Activated T-cell treated with anti-CD3 and anti-CD28 coated beads for 24 hours (primary cell): ENCODE data around the gene PKLR.
"Not testable (repeated sequence)": the region's sequence is repeated elsewhere in the genome, so short reads cannot be mapped to it uniquely, and the experiment has no call there.

ENCODE experiments used
- DNase-seq: peaks from one replicate; pipeline ENCODE4 v3.0.0-alpha.2; 2020; ENCODE audit warnings: low read depth

PKLR gene

DNA sequence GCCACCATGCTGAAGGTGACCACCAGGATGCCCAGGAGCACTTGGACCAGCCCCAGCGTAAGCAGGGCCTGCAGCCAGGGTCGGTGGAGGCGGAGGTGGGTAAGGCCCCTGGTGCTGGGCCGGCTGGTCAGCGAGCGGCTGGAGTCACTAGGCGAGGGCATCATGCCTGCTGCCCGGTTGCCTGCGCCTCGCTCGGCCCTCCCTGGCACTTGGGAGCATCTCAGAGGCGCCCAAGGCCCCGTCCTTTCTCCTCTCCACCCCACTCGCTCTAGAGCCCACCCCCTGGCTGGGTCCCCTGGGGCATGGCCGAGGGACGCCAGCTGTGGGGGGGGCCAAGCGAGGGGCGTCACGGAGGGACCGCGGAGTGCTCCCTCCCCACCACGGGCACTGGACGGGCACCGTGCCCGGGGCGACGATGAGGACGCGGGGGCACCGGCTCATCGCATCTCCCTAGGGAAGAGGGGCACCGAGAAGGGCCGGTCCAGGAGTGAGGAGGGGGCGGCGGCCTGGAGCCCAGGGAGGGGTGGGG lies 46.5 kb downstream of the PKLR start:
- no peak for DNase-seq

DNA sequence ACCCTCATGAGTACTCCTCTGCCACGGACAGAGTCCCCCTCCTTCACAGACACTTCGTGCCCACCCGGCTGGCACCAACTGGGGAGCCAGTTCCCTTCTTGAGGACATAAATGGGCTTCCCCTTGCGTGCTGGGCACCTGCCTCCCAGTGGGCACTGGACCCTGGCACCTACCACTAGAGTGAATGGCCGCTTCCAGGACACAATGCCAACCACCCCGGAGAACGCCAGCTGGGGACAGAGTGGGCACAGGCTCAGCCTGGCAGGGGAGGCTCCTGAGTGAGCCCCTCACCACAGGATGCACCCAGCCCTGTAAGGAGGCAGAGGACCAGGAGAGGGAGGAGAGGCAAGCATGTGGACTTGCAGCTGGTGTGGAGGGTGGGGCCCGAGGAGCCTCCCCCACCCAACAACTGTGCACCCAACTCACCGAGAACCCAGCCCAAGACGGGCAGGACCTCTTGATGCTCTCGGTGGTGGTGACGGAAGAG lies 47.0 kb downstream of the PKLR start:
- DNase-seq: no peak

DNA sequence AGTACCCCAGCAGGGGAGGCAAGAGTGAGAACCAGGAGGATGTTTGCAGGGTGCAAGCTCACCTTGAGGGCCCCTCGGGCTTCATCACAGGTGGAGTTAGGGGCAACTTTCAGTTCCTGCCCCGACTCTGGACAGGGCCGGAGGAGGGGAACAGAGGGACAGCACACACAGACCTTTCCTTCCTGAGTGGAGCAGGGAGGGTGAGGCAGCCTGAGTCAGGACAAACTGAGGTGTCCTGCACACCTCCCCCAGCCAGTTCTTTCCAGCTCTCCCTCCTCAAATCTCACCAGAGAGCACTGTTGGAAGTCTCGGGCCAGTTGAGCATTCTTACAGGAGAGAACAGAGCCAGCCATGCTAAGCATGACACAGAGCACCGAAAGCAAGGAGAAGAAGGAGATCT lies 47.4 kb downstream of the PKLR start:
- no peak for DNase-seq

DNA sequence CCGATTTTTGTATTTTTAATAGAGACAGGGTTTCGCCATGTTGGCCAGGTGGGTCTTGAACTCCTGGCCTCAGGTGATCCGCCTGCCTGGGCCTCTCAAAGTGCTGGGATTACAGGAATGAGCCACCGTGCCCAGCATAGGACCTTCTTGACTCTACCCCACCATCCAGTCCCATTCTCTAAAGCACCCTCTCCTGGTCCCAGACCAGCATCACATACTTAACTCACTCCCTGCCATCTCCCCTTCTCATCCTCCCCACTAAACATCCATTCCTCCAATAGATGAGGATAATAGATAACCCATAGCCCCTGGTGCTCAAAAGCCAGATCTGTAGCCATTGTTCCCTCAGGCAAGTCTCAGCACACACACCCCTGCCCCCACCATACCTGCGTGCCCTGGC lies 48.0 kb downstream of the PKLR start:
- DNase-seq: no peak

DNA sequence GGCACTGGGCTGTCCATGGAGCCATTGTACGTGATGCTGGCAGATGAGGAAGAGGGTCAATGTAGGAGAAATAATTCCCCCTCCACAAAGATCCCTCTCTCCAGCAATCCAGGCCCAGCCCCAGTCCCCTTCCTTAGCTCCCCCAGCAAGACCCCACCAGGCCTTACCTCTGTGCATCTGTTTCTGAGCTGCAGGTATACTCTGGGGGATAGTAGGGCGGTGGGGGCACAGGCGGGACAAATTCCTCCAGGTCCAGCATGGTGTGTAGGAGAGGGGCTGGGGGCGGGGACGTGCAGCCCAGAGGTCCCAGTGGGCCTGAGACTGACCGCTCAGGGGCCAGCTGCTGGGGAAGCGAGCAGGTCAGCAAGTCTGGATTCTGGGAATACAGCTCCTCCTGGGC lies 49.7 kb downstream of the PKLR start:
- DNase-seq: no peak

DNA sequence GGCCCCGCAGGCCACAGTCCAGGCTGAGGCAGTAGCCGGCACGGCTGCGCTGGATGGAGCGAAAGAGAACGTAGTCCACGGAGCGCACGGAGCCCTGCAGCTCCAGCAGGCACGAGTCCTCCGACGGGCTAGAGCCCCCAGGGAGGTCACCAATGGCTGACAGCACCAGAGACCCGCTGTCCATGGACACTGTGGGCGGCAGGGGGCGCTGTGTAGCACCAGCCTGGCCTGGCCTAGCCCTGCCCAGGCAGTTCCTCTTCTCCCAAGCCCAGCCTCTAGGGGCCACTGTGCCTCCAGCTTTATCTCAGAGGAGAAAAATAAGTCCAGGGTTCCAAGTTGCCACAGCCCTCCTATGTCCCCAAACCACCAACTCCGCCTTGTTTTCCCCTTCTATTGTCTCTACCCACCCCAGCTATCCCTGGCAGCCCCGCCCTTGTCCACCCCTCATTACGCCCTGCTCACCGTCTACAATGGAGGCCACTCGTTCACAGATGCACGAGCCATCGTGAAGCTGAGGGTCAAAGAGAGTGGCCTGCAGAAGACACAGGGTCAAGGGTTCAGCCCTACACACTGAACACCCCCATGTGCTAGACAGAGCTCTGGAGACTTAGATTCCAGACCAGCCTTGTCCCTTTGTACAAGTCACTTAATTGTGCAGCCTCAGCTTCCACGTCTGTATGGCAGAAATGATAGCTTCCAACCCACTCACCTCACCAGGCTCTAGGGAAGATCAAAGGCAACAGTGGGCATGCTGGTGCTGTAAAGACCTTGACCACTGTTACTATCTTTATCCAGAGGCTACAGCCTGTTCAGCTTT lies 50.4 kb downstream of the PKLR start:
- peak; percentile 90 for DNase-seq

DNA sequence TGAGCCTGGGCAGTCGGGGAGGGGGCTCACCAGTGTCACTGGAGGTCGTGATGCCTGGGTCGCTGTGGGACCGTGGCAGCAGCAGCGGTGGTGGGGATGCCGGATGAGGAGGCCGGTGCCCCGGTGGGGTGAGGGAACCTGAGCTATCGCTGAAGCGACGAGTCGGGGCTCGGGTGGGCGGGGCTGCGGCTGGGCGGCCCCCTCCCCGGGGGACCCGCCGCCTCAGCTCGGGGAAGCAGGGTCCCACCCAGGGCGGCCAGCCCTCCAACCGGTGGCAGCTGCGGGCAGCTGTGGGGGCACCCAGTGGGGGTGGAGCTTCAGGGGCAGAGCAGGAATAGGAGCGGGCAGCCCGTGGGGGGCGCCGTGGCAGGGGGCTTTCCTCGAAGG lies 51.0 kb downstream of the PKLR start:
- DNase-seq: no peak

DNA sequence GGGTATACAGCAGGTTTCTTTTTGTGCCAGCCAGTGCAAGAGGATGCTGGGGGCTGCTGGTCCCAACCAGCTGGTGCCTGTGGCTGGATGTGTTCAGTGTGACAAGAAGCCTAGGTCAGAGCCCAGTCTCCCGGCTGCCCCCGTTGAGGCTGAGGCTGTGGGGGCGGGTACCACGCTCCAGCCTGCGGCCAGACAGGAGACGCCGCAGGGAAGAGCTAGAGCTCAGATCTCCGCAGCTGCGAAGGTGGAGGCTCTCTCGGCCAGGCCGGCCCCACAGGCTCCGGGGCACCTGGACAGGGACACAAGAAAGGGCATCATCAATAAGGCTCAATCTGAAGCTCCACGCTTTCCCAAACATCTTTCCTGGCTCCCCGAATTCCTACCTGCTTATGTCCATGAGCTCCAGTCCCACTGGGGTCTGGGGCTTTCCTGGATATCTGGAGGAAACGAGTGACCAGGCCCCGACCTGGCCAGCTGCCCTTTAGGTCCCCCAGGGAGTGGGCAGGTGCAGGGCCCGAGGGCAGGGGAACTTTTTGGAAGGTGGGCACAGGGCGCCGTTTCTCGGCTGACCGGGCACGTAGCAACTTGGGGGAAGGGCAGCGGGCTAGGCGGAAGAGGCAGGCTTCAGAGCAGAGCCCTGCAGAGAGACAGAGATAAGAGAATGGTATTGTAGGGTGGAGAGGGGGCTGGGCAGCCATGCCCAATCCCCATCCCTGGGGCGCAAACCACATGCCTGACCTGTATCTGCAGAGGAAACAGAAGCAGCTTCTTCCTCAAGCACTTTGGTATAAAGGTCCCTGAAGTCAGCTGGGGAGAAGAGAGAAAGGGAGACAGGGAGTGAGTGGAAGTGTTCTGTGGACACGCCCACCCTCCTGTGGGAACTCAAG lies 53.3 kb downstream of the PKLR start:
- DNase-seq: no peak

DNA sequence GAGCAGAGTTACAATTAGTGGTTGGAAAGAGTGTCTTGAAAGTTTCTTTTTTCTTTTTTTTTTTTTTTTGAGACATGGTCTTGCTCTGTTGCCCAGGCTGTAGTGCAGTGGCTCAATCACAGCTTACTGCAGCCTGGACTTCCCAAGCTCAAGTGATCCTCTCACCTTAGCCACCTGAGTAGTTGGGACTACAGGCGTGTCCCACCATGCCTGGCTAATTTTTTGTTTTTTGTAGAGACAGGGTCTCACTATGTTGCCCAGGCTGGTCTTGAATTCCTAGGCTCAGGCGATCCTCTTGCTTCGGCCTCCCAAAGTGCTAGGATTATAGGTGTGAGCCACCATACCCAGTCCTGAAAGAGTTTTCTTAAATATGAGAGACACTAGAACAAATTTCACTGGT lies 54.4 kb downstream of the PKLR start:
- not testable (repeated sequence) for DNase-seq

DNA sequence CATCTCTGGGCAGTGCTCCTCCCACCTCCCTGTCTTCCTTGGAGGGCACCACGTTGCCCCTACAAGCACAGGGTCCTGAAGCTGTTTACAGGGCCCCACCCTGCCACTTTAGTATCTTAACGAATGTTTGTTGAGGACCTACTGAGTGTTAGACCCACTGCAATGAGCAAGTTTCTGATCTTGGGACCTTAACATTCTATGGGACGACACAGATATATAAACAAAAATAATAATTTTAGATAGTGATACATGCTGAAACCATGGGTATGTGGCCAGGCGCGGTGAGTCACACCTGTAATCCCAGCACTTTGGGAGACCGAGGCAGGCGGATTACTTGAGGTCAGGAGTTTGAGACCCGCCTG lies 56.1 kb downstream of the PKLR start:
- no peak for DNase-seq

DNA sequence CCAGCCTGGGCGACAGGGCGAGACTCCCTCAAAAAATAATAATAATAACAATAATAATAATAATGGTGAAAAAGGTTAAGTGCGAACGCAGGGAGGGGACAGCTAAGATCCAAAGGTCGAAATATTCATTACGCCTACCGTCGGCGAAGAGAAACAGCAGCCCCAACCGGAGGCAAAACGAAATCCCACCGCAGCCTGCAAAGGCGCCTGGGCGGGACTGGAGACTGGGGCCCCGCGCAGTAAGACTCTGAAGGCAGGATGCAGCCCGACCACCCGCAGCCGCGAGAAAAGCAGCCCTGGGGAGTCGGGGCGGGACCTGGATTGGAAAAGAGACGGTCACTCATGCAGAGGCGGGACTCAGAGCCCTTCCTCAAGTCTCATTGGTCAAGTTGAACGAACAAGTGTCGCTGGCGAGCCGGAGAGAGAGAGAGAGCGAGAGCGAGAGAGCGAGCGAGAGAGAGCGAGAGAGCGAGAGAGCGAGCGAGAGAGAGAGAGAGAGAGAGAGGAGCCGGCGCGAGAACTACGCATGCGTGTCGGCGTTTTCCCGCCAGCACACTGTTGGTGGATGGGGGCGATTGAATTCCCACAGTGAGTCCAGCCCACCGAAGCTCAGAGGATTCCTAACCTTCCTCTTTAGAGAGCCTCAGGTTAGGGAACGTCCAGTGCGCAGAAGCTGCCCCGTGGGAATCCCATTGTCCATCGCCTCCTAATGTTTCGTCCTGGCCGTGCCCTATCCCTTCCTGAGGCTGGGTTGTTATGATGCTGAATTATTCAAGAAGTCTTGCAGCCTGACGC lies 56.7 kb downstream of the PKLR start:
- peak; percentile 94 for DNase-seq

DNA sequence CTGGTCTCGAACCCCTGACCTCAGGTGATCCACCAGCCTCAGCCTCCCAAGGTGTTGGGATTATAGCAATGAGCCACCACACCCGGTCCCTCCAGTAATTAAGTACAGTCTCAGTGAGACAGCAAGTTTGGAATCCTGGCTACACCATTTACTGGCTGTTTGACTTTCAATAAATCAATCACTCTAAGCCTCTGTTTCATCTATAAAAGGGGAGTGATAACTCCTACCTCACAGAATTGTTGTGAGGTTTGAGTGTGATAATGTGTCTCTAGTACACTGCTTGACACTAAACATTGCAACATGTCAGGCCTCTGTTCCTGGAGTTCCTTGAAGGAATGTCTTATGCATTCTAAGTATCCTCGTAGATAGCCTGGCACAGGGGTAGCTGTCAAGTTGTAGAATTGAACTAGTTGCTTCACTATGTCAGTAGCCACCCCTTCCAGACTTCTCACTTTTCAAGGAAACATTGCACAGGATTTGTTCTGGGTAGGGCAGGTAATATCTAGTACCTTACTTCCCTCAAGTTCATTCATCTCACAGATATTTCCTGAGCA lies 58.4 kb downstream of the PKLR start:
- no peak for DNase-seq

DNA sequence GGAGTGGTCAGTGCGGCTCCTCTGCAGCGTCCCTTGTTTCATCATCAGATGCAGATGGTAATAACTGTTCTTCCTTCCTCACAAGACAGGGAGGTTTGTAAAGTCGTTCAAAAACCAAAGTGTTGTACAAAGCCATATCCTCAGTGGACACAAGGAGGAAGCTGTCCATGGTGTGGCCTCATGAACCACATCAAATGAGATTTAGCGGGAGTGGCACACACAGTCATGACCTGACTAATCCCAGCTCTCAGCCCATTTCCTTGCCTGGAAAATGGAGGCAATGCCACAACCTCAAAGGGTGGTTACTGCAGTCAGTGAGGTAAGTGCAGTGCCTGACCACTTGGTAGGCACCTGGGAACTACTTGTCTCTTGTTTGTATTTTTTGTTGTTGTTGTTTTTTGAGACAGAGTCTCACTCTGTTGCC lies 59.4 kb downstream of the PKLR start:
- DNase-seq: no peak

DNA sequence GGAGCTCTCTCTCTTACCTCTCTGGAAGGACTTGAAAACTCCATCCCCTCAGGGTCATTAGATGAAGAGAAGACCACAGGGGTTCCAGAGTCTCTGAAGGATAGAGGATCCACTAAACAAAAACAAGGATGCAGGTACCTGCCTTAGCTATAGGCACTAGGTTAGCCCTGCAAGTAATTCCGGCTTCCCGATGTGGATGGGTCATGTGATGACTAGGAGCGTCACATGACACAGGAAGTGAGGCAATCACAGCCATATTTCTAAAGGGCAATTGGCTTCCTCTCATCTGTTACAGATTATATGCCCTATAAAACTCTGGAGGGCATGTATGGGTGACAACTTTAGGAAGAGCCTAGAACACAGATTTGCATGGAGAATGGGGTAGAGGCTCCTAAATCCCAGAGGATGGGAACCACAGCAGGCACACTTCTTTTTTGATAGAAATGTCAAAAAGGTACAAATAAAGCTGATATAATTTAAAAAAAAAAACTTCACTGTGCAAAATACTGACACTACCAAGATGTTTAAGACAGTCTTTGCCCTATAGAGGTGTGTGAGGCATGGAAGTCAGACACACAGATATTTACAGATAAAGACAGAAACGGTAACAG lies 60.1 kb downstream of the PKLR start:
- DNase-seq: peak; percentile 62
